HEK293T (cell line): ENCODE results near the gene MYOM3.

Experiments used
- CTCF ChIA-PET: fragments of 350-600 bp; formaldehyde crosslinking; extraction: SDS; loops from one replicate; lab custom pipeline; 2021; ENCODE audit warnings: antibody characterized with exemption, inconsistent platforms; lab: Yijun Ruan, JAX
- POLR2A ChIA-PET: fragments of 350-600 bp; formaldehyde crosslinking; extraction: SDS; loops from one replicate; lab custom pipeline; 2020; ENCODE audit warnings: antibody characterized with exemption, inconsistent platforms; lab: Yijun Ruan, JAX
- DNase-seq: peaks from one replicate; pipeline ENCODE4 v3.0.0; 2012; ENCODE audit warnings: mixed read lengths; ENCODE audit errors: extremely low spot score
- ARNT ChIP-seq: fragments of 450-650 bp; IDR thresholded peaks from 2 replicates; pipeline ENCODE4 v1.6.1; 2017; ENCODE audit warnings: mild to moderate bottlenecking
- BHLHE40 ChIP-seq: fragments of 450-650 bp; IDR thresholded peaks from 2 replicates; pipeline ENCODE4 v1.6.1; 2016; ENCODE audit warnings: mild to moderate bottlenecking, moderate library complexity, borderline replicate concordance
- CTBP1 ChIP-seq: fragments of 450-650 bp; IDR thresholded peaks from 2 replicates; pipeline ENCODE4 v1.6.1; 2016; ENCODE audit warnings: borderline replicate concordance
- ELF4 ChIP-seq: fragments of 450-650 bp; IDR thresholded peaks from 2 replicates; pipeline ENCODE4 v1.6.1; 2017; ENCODE audit warnings: antibody characterized with exemption
- FOXA1 ChIP-seq: fragments of 450-650 bp; IDR thresholded peaks from 2 replicates; pipeline ENCODE4 v1.6.1; 2016; ENCODE audit warnings: mild to moderate bottlenecking
- FOXK2 ChIP-seq: fragments of 450-650 bp; IDR thresholded peaks from 2 replicates; pipeline ENCODE4 v1.6.1; 2016; ENCODE audit warnings: mild to moderate bottlenecking
- FOXM1 ChIP-seq: fragments of 450-650 bp; IDR thresholded peaks from 2 replicates; pipeline ENCODE4 v1.6.1; 2017; ENCODE audit warnings: mild to moderate bottlenecking, borderline replicate concordance
- HDGF ChIP-seq: fragments of 450-650 bp; IDR thresholded peaks from 2 replicates; pipeline ENCODE4 v1.6.1; 2017; ENCODE audit warnings: antibody characterized with exemption, borderline replicate concordance
- L3MBTL2 ChIP-seq: fragments of 450-650 bp; conservative IDR thresholded peaks from 2 replicates; pipeline ENCODE4 v1.6.1; 2016; ENCODE audit warnings: mild to moderate bottlenecking
- LEF1 ChIP-seq: fragments of 450-650 bp; IDR thresholded peaks from 2 replicates; pipeline ENCODE4 v1.6.1; 2017; ENCODE audit warnings: mild to moderate bottlenecking, borderline replicate concordance
- NFRKB ChIP-seq: fragments of 450-650 bp; IDR thresholded peaks from 2 replicates; pipeline ENCODE4 v1.6.1; 2016; ENCODE audit warnings: mild to moderate bottlenecking, moderate library complexity
- SP1 ChIP-seq: fragments of 450-650 bp; IDR thresholded peaks from 2 replicates; pipeline ENCODE4 v1.6.1; 2017
- SUZ12 ChIP-seq: fragments of 450-650 bp; IDR thresholded peaks from 2 replicates; pipeline ENCODE4 v1.6.1; 2016; ENCODE audit warnings: mild to moderate bottlenecking
- TARDBP ChIP-seq: fragments of 450-650 bp; IDR thresholded peaks from 2 replicates; pipeline ENCODE4 v1.6.1; 2016
- ZNF384 ChIP-seq: fragments of 450-650 bp; IDR thresholded peaks from 2 replicates; pipeline ENCODE4 v1.6.1; 2016
- TF ChIP-seq, protein P1 (sequence below): fragments of 450-650 bp; IDR thresholded peaks from 2 replicates; pipeline ENCODE4 v1.6.1; 2016

Gene MYOM3

GRCh38 chr1:24075946-24076345 lies 36.0 kb downstream of the MYOM3 start:
- DNase-seq = no peak
- POLR2A ChIA-PET = no interaction called here
- TF ChIP-seq CTBP1 = no peak
- no peak for TF ChIP-seq TARDBP
- TF ChIP-seq LEF1 = no peak
- no peak for TF ChIP-seq FOXA1
- TF ChIP-seq, protein P1, sequence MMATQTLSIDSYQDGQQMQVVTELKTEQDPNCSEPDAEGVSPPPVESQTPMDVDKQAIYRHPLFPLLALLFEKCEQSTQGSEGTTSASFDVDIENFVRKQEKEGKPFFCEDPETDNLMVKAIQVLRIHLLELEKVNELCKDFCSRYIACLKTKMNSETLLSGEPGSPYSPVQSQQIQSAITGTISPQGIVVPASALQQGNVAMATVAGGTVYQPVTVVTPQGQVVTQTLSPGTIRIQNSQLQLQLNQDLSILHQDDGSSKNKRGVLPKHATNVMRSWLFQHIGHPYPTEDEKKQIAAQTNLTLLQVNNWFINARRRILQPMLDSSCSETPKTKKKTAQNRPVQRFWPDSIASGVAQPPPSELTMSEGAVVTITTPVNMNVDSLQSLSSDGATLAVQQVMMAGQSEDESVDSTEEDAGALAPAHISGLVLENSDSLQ = no peak
- no peak for TF ChIP-seq SUZ12
- no peak for TF ChIP-seq BHLHE40
- TF ChIP-seq ELF4 = no peak
- no peak for TF ChIP-seq FOXK2
- no peak for TF ChIP-seq NFRKB
- no peak for TF ChIP-seq ZNF384
- TF ChIP-seq ARNT = no peak
- no peak for TF ChIP-seq L3MBTL2
- no peak for TF ChIP-seq FOXM1
- no peak for TF ChIP-seq HDGF
- no peak for TF ChIP-seq SP1
- CTCF ChIA-PET = no interaction called here

DNA sequence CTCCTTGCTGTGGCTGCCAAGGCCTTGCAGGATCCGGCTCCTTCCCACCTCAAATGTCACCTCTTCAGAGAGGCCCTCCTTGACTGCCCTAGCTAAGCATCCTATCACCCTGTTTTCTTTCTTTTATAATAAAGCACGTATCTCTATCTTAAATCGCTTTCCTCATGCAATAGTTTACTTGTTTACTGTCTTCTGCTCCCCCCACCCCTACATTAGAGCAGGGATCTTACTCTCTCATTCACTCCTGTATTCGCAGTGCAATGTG lies 36.4 kb downstream of the MYOM3 start:
- POLR2A ChIA-PET = no interaction called here
- CTCF ChIA-PET = no interaction called here
- no peak for TF ChIP-seq L3MBTL2
- no peak for TF ChIP-seq FOXK2
- no peak for TF ChIP-seq HDGF
- no peak for TF ChIP-seq ARNT
- no peak for TF ChIP-seq ELF4
- no peak for TF ChIP-seq LEF1
- no peak for TF ChIP-seq BHLHE40
- TF ChIP-seq SUZ12 = no peak
- DNase-seq = no peak

- POLR2A ChIA-PET = no interaction called here
- no peak for DNase-seq
- TF ChIP-seq ELF4 (no peak), ARNT (no peak), CTBP1 (no peak), ZNF384 (no peak), NFRKB (no peak), FOXK2 (no peak)
- CTCF ChIA-PET = no interaction called here
Measured at GRCh38 chr1:24074817-24075589, 36.9 kb downstream of the MYOM3 start.

GRCh38 chr1:24074196-24074595 lies 37.7 kb downstream of the MYOM3 start:
- no peak for DNase-seq
- ChIA-PET POLR2A (no interaction called here), CTCF (no interaction called here)
- TF ChIP-seq ELF4 = no peak
- no peak for TF ChIP-seq HDGF
- TF ChIP-seq ZNF384 = no peak
- TF ChIP-seq L3MBTL2 = no peak
- no peak for TF ChIP-seq FOXK2
- TF ChIP-seq TARDBP = no peak
- TF ChIP-seq ARNT = no peak
- no peak for TF ChIP-seq SUZ12
- TF ChIP-seq FOXA1 = no peak
- no peak for TF ChIP-seq BHLHE40
- TF ChIP-seq FOXM1 = no peak
- TF ChIP-seq, protein P1 = no peak
- TF ChIP-seq LEF1 = no peak
- TF ChIP-seq NFRKB = no peak
- TF ChIP-seq SP1 = no peak
- no peak for TF ChIP-seq CTBP1

DNA sequence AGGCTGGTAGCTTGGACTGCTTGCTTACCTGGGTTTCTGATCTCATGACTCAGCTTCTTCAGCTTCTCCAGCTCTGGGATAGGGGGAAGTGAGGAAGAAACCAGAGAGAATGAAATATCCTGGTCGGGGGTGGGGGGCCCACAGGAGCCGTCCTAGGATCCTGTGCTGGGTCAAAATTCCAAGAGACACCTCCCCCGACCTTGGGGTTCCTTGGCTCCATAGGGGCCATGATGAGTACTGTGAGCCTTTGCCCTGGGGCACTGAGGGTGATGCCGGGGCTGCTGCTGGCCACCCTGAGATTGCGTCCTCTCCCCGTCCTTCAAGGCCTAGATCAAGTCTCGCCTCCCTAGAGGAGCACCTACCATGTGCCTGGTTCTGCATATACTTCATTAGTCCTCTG lies 40.0 kb downstream of the MYOM3 start:
- no peak for DNase-seq
- TF ChIP-seq BHLHE40 (no peak), L3MBTL2 (no peak), FOXM1 (no peak), ZNF384 (no peak), ARNT (no peak), SUZ12 (no peak), FOXK2 (no peak), FOXA1 (no peak), TARDBP (no peak), ELF4 (no peak), CTBP1 (no peak), NFRKB (no peak), SP1 (no peak), HDGF (no peak), LEF1 (no peak)
- TF ChIP-seq, protein P1 = no peak
- ChIA-PET POLR2A (interaction anchor here (0.9 kb wide), 1 partner anchor 12 kb away, joined by 3 read pairs; no protein-coding TSS in a partner anchor), CTCF (interaction anchor here (0.6 to 1.9 kb wide), 7 partner anchors 11 to 127 kb away, joined by 3 to 13 read pairs (median 4); partner anchors contain the start of gene MYOM3)
